ENCODE results near the gene NCK2.
"Not testable (repeated sequence)": the region's sequence is repeated elsewhere in the genome, so short reads cannot be mapped to it uniquely, and the experiment has no call there.

The NCK2 gene

GRCh38 chr2:105754011-105754410, 9.3 kb downstream of the NCK2 start:
- Histone ChIP-seq H3K27me3 (replicated peaks in 2 of 5; ENCODE audit: control insufficient read depth in 4 of 5, insufficient read depth in 5 of 5, low read length in 4 of 5) (no peaks in the 10 kb centered on the region), H3K36me3 (ENCODE audit: control insufficient read depth in 4 of 4, insufficient read depth in 4 of 4, low read length in 3 of 4) (peaks cover 0 to 28% (median 4%) of the 10 kb centered on the region in 4 experiments), H3K27ac (ENCODE audit: insufficient read depth in 1 of 2, low read depth in 1 of 2, low read length in 2 of 2, poor library complexity in 1 of 2, severe bottlenecking in 2 of 2) (no peak overlapping the region), H3K4me1 (ENCODE audit: control extremely low read depth in 1 of 4, control insufficient read depth in 4 of 4, insufficient read depth in 4 of 4, low read length in 3 of 4) (peaks cover 20 to 44% (median 38%) of the 10 kb centered on the region in 4 experiments), H3K9me3 (ENCODE audit: control extremely low read depth in 1 of 5, control insufficient read depth in 4 of 5, insufficient read depth in 2 of 5, low read depth in 1 of 5, low read length in 4 of 5) (peaks cover 0 to 2% (median 0%) of the 10 kb centered on the region in 5 experiments), H3K4me3 (ENCODE audit: control insufficient read depth in 1 of 7, extremely low read depth in 1 of 7, insufficient read depth in 4 of 7, low read depth in 2 of 7, low read length in 6 of 7) (peak overlapping the region in 2 of 7 experiments; percentile 4 to 25)
- DNase-seq, result peak in 1 of 3 donors; percentile 43
- 88% methylated on average over 4 of the region's 5 CpGs for WGBS (ENCODE audit: insufficient coverage)
- ChIA-PET CTCF (interaction anchor here (1.0 to 2.4 kb wide), 3 partner anchors 11 to 176 kb away, joined by 3 to 7 read pairs (median 3); no protein-coding TSS in a partner anchor), POLR2A (no interaction called here)

DNA sequence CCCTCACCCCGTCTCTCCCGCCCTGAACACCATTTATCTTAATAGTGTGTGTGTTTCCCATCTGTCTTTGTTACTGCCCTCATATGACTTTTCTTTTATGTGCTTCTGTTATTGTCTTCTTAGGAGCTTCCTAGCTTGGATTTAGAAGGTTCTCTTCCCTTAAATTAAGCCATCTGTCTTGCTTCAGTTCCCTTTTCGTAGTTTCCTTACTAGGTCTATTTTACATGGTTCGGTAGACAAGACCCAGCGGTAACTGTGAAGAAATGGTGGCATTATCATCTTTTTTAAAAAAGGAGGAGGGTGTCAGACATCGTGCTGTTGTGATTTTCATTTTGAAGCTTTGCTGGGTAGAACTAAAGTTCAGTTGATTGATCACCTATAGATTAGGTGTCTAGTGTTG, 10.3 kb downstream of the NCK2 start:
- peaks cover 20 to 41% (median 38%) of the 10 kb centered on the region in 4 experiments for H3K4me1 ChIP-seq (ENCODE audit: control extremely low read depth in 1 of 4, control insufficient read depth in 4 of 4, insufficient read depth in 4 of 4, low read length in 3 of 4)
- no peak overlapping the region for H3K27ac ChIP-seq (ENCODE audit: insufficient read depth in 1 of 2, low read depth in 1 of 2, low read length in 2 of 2, poor library complexity in 1 of 2, severe bottlenecking in 2 of 2)
- ChIA-PET POLR2A (no interaction called here), CTCF (interaction anchor here (1.6 to 2.4 kb wide), 2 partner anchors 10 to 28 kb away, joined by 3 to 7 read pairs; no protein-coding TSS in a partner anchor)
- WGBS (ENCODE audit: insufficient coverage), result 84% methylated on average over 3 of the region's 6 CpGs
- DNase-seq, result no peak
- no peaks in the 10 kb centered on the region for H3K27me3 ChIP-seq (replicated peaks in 2 of 5; ENCODE audit: control insufficient read depth in 4 of 5, insufficient read depth in 5 of 5, low read length in 4 of 5)
- H3K4me3 ChIP-seq (ENCODE audit: control insufficient read depth in 1 of 7, extremely low read depth in 1 of 7, insufficient read depth in 4 of 7, low read depth in 2 of 7, low read length in 6 of 7), result no peak overlapping the region
- peaks cover 0 to 28% (median 1%) of the 10 kb centered on the region in 4 experiments for H3K36me3 ChIP-seq (ENCODE audit: control insufficient read depth in 4 of 4, insufficient read depth in 4 of 4, low read length in 3 of 4)
- peaks cover 0 to under 1% (median 0%) of the 10 kb centered on the region in 5 experiments for H3K9me3 ChIP-seq (ENCODE audit: control extremely low read depth in 1 of 5, control insufficient read depth in 4 of 5, insufficient read depth in 2 of 5, low read depth in 1 of 5, low read length in 4 of 5)

- H3K27me3 ChIP-seq (replicated peaks in 2 of 5; ENCODE audit: control insufficient read depth in 4 of 5, insufficient read depth in 5 of 5, low read length in 4 of 5), result no peaks in the 10 kb centered on the region
- peaks cover 20 to 41% (median 38%) of the 10 kb centered on the region in 4 experiments for H3K4me1 ChIP-seq (ENCODE audit: control extremely low read depth in 1 of 4, control insufficient read depth in 4 of 4, insufficient read depth in 4 of 4, low read length in 3 of 4)
- no peak for DNase-seq
- H3K27ac ChIP-seq (ENCODE audit: insufficient read depth in 1 of 2, low read depth in 1 of 2, low read length in 2 of 2, poor library complexity in 1 of 2, severe bottlenecking in 2 of 2), result no peak overlapping the region
- no peak overlapping the region for H3K4me3 ChIP-seq (ENCODE audit: control insufficient read depth in 1 of 7, extremely low read depth in 1 of 7, insufficient read depth in 4 of 7, low read depth in 2 of 7, low read length in 6 of 7)
- peaks cover 0 to 27% (median 1%) of the 10 kb centered on the region in 4 experiments for H3K36me3 ChIP-seq (ENCODE audit: control insufficient read depth in 4 of 4, insufficient read depth in 4 of 4, low read length in 3 of 4)
- CTCF ChIA-PET, result interaction anchor here (0.9 to 2.4 kb wide), 3 partner anchors 9 to 329 kb away, joined by 3 to 7 read pairs (median 3); no protein-coding TSS in a partner anchor
- 11% methylated on average over 1 of the region's 4 CpGs for WGBS (ENCODE audit: insufficient coverage)
- POLR2A ChIA-PET, result no interaction called here
- H3K9me3 ChIP-seq (ENCODE audit: control extremely low read depth in 1 of 5, control insufficient read depth in 4 of 5, insufficient read depth in 2 of 5, low read depth in 1 of 5, low read length in 4 of 5), result no peaks in the 10 kb centered on the region
Observed at GRCh38 chr2:105755895-105756294, 11.2 kb downstream of the NCK2 start.

DNA sequence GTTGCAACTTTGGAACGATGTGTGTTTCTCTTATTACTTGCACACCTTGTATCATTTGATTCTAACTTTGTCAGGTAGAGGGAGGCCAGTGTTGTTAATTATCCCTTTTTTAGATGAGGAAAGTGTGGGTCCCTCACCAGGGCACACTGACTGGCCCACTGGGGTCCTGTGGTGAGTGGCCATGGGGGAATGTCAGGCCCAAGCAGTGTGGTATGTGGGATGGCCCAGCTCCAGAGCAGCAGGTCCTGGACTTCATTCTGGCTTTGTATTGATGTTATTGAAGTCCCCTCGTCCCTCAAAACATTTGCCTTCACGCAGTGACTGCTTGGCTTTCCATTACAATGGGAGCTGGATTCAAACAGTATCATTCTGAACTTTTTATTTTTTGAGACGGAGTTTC, 11.7 kb downstream of the NCK2 start:
- no peak for DNase-seq
- peaks cover 0 to 22% (median 1%) of the 10 kb centered on the region in 4 experiments for H3K36me3 ChIP-seq (ENCODE audit: control insufficient read depth in 4 of 4, insufficient read depth in 4 of 4, low read length in 3 of 4)
- no peak overlapping the region for H3K27ac ChIP-seq (ENCODE audit: insufficient read depth in 1 of 2, low read depth in 1 of 2, low read length in 2 of 2, poor library complexity in 1 of 2, severe bottlenecking in 2 of 2)
- peaks cover 20 to 41% (median 38%) of the 10 kb centered on the region in 4 experiments for H3K4me1 ChIP-seq (ENCODE audit: control extremely low read depth in 1 of 4, control insufficient read depth in 4 of 4, insufficient read depth in 4 of 4, low read length in 3 of 4)
- CTCF ChIA-PET, result interaction anchor here (0.9 to 1.2 kb wide), 2 partner anchors 10 to 15 kb away, joined by 3 read pairs; no protein-coding TSS in a partner anchor
- H3K4me3 ChIP-seq (ENCODE audit: control insufficient read depth in 1 of 7, extremely low read depth in 1 of 7, insufficient read depth in 4 of 7, low read depth in 2 of 7, low read length in 6 of 7), result no peak overlapping the region
- no peaks in the 10 kb centered on the region for H3K27me3 ChIP-seq (replicated peaks in 2 of 5; ENCODE audit: control insufficient read depth in 4 of 5, insufficient read depth in 5 of 5, low read length in 4 of 5)
- H3K9me3 ChIP-seq (ENCODE audit: control extremely low read depth in 1 of 5, control insufficient read depth in 4 of 5, insufficient read depth in 2 of 5, low read depth in 1 of 5, low read length in 4 of 5), result no peaks in the 10 kb centered on the region
- 100% methylated on average over 2 of the region's 4 CpGs for WGBS (ENCODE audit: insufficient coverage)
- POLR2A ChIA-PET, result no interaction called here

DNA sequence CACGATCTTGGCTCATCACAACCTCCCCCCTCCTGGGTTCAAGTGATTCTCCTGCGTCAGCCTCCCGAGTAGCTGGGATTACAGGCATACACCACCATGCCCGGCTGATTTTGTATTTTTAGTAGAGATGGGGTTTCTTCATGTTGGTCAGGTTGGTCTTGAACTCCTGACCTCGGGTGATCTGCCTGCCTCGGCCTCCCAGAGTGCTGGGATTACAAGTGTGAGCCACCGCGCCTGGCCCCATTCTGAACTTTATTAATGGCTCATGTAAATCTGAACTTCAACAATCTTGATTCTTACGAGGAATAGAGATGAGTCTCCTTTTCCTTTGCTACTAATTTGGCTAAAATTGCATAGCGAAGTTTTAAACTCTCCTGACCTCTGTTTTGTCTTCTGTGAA, 12.2 kb downstream of the NCK2 start:
- H3K27ac ChIP-seq (ENCODE audit: insufficient read depth in 1 of 2, low read depth in 1 of 2, low read length in 2 of 2, poor library complexity in 1 of 2, severe bottlenecking in 2 of 2); H3K27me3 ChIP-seq (replicated peaks in 2 of 5; ENCODE audit: control insufficient read depth in 4 of 5, insufficient read depth in 5 of 5, low read length in 4 of 5); POLR2A ChIA-PET; H3K9me3 ChIP-seq (ENCODE audit: control extremely low read depth in 1 of 5, control insufficient read depth in 4 of 5, insufficient read depth in 2 of 5, low read depth in 1 of 5, low read length in 4 of 5); H3K4me3 ChIP-seq (ENCODE audit: control insufficient read depth in 1 of 7, extremely low read depth in 1 of 7, insufficient read depth in 4 of 7, low read depth in 2 of 7, low read length in 6 of 7); DNase-seq: not testable (repeated sequence)
- CTCF ChIA-PET, result interaction anchor here (0.9 to 1.2 kb wide), 3 partner anchors 10 to 14 kb away, joined by 3 to 4 read pairs (median 3); no protein-coding TSS in a partner anchor
- peaks cover 20 to 41% (median 38%) of the 10 kb centered on the region in 4 experiments for H3K4me1 ChIP-seq (ENCODE audit: control extremely low read depth in 1 of 4, control insufficient read depth in 4 of 4, insufficient read depth in 4 of 4, low read length in 3 of 4)
- H3K36me3 ChIP-seq (ENCODE audit: control insufficient read depth in 4 of 4, insufficient read depth in 4 of 4, low read length in 3 of 4), result peaks cover 0 to 18% (median 1%) of the 10 kb centered on the region in 4 experiments
- 79% methylated on average over 6 of the region's 10 CpGs for WGBS (ENCODE audit: insufficient coverage)

- H3K27ac ChIP-seq (ENCODE audit: insufficient read depth in 1 of 2, low read depth in 1 of 2, low read length in 2 of 2, poor library complexity in 1 of 2, severe bottlenecking in 2 of 2), result no peak overlapping the region
- H3K4me1 ChIP-seq (ENCODE audit: control extremely low read depth in 1 of 4, control insufficient read depth in 4 of 4, insufficient read depth in 4 of 4, low read length in 3 of 4), result peaks cover 20 to 41% (median 38%) of the 10 kb centered on the region in 4 experiments
Observed at GRCh38 chr2:105757433-105757832, 12.7 kb downstream of the NCK2 start.

DNA sequence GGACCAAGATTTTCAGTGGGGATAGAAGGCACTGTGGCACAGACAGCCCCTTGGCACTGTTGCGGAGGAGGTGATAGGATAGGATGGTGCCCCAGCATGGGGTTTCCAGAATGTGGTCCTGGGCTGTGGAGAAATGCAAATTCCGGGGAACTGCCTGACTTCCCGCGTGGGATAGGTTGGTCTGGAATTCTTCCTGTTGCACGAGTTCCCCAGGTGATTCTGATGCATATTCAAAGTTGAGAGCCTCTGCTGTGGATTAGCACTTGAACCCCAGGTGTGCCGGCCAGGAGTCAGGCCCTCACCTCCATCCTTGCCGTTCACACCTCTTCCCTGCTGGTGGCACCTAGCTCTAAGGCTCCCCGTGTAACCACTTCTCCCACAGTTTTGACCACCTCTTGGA, 15.5 kb downstream of the NCK2 start:
- Histone ChIP-seq H3K4me1 (ENCODE audit: control extremely low read depth in 1 of 4, control insufficient read depth in 4 of 4, insufficient read depth in 4 of 4, low read length in 3 of 4) (peaks cover 9 to 19% (median 16%) of the 10 kb centered on the region in 4 experiments), H3K27ac (ENCODE audit: insufficient read depth in 1 of 2, low read depth in 1 of 2, low read length in 2 of 2, poor library complexity in 1 of 2, severe bottlenecking in 2 of 2) (no peak overlapping the region), H3K27me3 (replicated peaks in 2 of 5; ENCODE audit: control insufficient read depth in 4 of 5, insufficient read depth in 5 of 5, low read length in 4 of 5) (no peaks in the 10 kb centered on the region), H3K4me3 (ENCODE audit: control insufficient read depth in 1 of 7, extremely low read depth in 1 of 7, insufficient read depth in 4 of 7, low read depth in 2 of 7, low read length in 6 of 7) (no peak overlapping the region), H3K9me3 (ENCODE audit: control extremely low read depth in 1 of 5, control insufficient read depth in 4 of 5, insufficient read depth in 2 of 5, low read depth in 1 of 5, low read length in 4 of 5) (no peaks in the 10 kb centered on the region), H3K36me3 (ENCODE audit: control insufficient read depth in 4 of 4, insufficient read depth in 4 of 4, low read length in 3 of 4) (peaks cover 0 to 2% (median 0%) of the 10 kb centered on the region in 4 experiments)
- POLR2A ChIA-PET, result no interaction called here
- CTCF ChIA-PET, result no interaction called here
- 95% methylated on average over 8 of the region's 8 CpGs for WGBS (ENCODE audit: insufficient coverage)
- no peak for DNase-seq

More at GRCh38 chr2:105757433-105757832, 12.7 kb downstream of the NCK2 start:
- Histone ChIP-seq H3K9me3 (ENCODE audit: control extremely low read depth in 1 of 5, control insufficient read depth in 4 of 5, insufficient read depth in 2 of 5, low read depth in 1 of 5, low read length in 4 of 5) (no peaks in the 10 kb centered on the region), H3K4me3 (ENCODE audit: control insufficient read depth in 1 of 7, extremely low read depth in 1 of 7, insufficient read depth in 4 of 7, low read depth in 2 of 7, low read length in 6 of 7) (no peak overlapping the region), H3K36me3 (ENCODE audit: control insufficient read depth in 4 of 4, insufficient read depth in 4 of 4, low read length in 3 of 4) (peaks cover 0 to 15% (median under 1%) of the 10 kb centered on the region in 4 experiments), H3K27me3 (replicated peaks in 2 of 5; ENCODE audit: control insufficient read depth in 4 of 5, insufficient read depth in 5 of 5, low read length in 4 of 5) (no peaks in the 10 kb centered on the region)
- DNase-seq, result peak in 1 of 3 donors; percentile 40
- ChIA-PET CTCF (interaction anchor here (1.0 to 1.9 kb wide), 5 partner anchors 10 to 25 kb away, joined by 3 to 5 read pairs (median 3); no protein-coding TSS in a partner anchor), POLR2A (no interaction called here)
- WGBS (ENCODE audit: insufficient coverage), result 100% methylated on average over 2 of the region's 4 CpGs

Data from common myeloid progenitor, CD34-positive (primary cell).